ENCODE data around the gene DCD.
A peak's percentile ranks its signal among the peaks of the same experiment; 100 is the strongest.
"Not testable (repeated sequence)": the region's sequence is repeated elsewhere in the genome, so short reads cannot be mapped to it uniquely, and the experiment has no call there.

Gene DCD

GRCh38 chr12:54648265-54648664 is at the start of gene DCD:
Gene DCD, minus strand, starts transcription at chr12:54648365. Its CDS starts 62 bp downstream, at chr12:54648303.
- no peak for DNase-seq

DNA sequence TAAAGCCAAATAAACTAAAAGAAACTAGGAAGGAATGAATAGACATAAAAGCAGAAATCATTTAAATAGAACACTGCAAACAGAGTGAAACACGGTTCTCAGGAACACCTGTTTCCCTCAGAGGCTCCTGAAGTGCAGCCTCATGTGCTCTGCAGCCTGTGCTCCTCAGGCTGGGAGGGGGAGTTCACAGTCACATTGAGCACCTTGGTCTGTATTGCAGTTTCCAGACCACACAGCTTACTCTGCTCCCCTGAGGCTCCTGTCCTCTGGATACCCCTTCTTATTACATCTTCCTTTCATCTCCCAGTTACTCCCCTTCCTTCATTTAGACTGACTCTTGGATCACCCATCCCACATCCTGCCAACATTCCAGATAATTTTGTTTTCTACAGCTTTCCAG is 49.7 kb upstream of the DCD start:
- no peak for DNase-seq

DNA sequence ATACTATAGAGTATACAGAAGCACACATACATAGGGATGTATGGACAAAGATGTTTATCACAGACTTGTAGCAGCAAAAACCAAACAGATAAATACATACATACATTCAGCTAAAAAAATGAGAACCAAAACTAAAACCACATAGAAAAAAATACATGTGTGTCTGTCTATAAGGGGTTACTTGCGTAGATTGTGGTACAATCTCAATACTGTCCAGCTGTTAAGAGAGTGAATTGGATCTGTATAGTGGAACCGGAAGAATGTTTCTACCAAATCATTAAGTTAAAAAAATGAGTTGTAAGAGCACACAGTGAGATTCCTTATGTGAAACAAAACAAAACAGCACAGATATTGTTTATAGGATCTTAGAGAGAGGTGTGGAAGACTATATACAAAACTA is 44.2 kb upstream of the DCD start:
- DNase-seq, result no peak

DNA sequence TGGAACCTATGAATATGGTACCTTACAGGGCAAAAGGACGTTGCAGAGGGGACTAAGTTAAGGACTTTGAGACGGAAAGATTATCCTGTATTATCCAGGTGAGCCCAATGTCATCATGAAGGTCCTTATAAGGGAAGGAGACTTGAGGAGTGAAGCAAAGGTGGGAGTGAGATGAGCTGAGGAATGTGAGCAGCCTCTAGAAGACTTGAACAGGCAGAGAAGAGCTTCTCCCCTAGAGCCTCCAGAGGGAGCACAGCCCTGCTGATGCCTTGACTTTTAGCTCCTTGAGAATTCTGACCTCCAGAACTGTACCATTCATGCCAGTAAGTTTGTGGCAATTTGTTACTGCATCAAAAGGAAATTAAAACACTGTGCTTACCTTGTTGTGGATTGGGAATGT is 41.8 kb upstream of the DCD start:
- DNase-seq, result no peak

DNA sequence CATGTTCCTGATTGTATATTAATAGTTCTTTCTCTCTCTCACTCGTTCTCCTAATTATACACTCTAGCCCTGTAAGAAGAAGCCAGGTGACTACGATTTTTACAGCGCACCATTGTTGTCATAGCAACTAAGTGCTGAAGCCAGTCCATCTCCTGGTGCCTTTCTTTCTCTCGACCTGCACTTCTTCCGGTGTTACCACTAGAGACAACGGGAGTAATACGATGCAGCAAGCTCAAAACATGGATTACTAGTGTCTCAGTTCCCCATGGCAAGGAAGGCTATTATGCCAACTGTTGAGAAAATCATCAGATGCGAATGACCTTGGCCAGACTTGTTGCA is 40.8 kb upstream of the DCD start:
- DNase-seq, result no peak

- no peak for DNase-seq
These were observed 40.3 kb upstream of the DCD start for GRCh38 chr12:54688309-54689033.

GRCh38 chr12:54684636-54685630 is 36.8 kb upstream of the DCD start:
- no peak for DNase-seq

DNA sequence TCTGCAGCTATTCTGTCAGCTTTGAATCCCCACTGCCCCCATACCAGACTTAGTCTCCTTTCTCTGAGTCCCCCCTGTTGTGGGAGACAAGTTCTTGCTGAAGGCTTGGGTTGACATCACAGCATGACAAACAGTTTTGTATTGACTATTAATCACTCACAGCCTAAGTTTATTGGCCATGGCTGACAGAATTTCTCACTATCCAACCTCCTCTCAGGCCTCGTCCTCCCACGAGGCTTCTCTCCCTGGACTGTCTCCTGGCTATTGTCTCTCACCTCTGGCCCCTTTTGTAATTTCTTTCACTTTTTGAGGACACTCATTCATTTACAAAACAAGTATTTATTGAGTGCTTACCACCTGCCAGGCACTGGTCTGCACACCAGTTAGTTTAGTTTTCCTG is 35.2 kb upstream of the DCD start:
- no peak for DNase-seq

- DNase-seq, result no peak
These were observed 34.5 kb upstream of the DCD start for GRCh38 chr12:54682674-54683073.

DNA sequence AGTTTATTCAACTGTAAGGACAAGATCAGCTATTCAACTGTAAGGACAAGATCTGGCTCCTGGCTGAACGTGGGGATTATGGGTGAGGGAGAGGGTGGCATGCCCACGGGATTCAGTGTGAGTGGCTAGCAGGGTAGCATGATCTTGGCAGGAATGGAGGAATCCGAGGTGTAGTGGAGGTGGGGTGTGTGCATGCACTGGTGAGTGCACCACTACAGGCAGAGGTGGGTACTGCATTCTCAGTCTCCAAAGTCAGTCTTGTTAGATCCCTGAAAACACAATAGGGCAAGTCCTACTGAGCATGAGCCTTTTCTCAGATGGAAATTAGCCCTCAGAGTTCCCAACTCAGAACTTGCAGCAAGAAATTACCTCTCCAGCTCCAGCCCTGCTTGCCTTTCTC is 32.2 kb upstream of the DCD start:
- DNase-seq, result peak in 1 of 2 donors; percentile 13

DNA sequence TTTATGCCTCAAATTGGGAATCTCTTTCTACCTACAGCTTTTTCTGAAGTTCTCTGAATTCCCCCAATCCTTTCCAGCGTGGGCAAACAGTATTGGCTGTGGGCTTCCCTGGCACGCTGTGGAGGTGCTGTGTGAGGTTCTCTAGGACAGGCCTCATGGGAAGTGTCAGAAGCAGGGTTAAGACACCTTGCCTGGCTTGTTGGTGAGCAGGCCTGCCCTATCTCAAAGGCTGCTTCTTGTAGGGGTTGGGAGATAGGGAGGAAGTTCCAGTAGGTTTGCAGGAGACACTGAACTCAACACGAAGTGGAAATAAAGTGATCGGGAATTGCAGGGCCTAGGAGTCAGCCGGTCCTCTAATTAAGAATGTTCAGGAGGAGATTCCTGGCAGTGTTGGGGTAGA is 30.0 kb upstream of the DCD start:
- DNase-seq, result no peak

- no peak for DNase-seq
These were observed 19.8 kb upstream of the DCD start for GRCh38 chr12:54667945-54668344.

- DNase-seq, result no peak
These were observed 17.8 kb upstream of the DCD start for GRCh38 chr12:54666008-54666407.

DNA sequence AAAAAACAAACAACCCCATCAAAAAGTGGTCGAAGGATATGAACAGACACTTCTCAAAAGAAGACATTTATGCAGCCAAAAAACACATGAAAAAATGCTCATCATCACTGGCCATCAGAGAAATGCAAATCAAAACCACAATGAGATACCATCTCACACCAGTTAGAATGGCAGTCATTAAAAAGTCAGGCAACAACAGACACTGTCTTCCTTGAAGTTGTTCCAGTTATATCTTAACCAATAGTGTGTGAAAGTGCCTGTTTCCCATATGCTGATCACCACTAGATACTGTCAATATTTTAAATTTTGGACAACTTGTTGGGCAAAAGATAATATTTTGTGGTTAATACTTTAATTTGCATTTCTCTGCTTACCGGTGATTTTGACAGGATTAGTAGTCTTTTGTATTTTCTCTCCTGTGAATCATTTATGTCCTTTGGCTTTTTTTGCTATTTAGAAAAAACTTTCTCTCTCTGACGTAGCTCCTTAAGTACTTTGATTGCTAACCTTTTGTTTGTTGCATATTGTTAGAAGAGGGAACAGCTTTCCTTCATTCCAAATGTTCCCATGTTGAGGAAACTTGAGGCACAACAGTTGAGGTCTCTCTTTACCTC is 17.0 kb upstream of the DCD start:
- DNase-seq, result not testable (repeated sequence)

GRCh38 chr12:54663603-54664002 is 15.4 kb upstream of the DCD start:
- DNase-seq, result no peak

- DNase-seq, result no peak
These were observed 13.9 kb upstream of the DCD start for GRCh38 chr12:54662026-54662425.

- no peak for DNase-seq
These were observed 12.9 kb upstream of the DCD start for GRCh38 chr12:54661048-54661447.

- no peak for DNase-seq
These were observed 12.3 kb upstream of the DCD start for GRCh38 chr12:54660320-54660962.

GRCh38 chr12:54658306-54659264 is 10.4 kb upstream of the DCD start:
- DNase-seq, result peak; percentile 20 to 29

GRCh38 chr12:54657105-54657607 is 9.0 kb upstream of the DCD start:
- DNase-seq, result no peak

DNA sequence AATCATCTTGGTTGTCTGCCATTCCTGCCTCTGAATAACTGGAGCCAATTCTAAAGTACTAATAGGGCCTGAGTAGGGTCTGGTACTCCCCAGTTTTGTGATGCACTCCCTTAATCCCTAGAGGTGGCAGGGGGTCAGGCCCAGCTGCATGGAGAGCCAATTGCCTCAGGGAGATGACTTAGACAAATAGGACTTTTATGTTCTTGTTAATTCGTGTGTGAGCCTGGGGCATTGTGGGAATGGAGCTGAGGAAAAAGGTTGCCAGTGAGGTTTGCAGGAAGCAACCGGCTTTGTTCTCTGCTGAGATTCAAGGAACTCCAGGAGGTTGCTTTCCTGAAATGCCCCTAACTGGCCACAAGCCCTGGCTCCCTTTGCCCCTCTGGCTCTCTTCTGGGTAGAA is 6.8 kb upstream of the DCD start:
- no peak for DNase-seq

- no peak for DNase-seq
These were observed 4.9 kb upstream of the DCD start for GRCh38 chr12:54653025-54653424.

Measured in activated CD4-positive, alpha-beta T cell treated with anti-CD3 and anti-CD28 coated beads for 4 hours (primary cell).